ENCODE data around the gene TAF11L8.
"Not testable (repeated sequence)": the region's sequence is repeated elsewhere in the genome, so short reads cannot be mapped to it uniquely, and the experiment has no call there.

The TAF11L8 gene

GRCh38 chr5:17590860-17591259 lies at the start of gene TAF11L8:
Gene TAF11L8, minus strand, starts transcription at chr5:17590960.
- not testable (repeated sequence) for DNase-seq

- no peak for DNase-seq
Measured at GRCh38 chr5:17634160-17634559, 43.4 kb upstream of the TAF11L8 start, which contains the start of gene TAF11L14. Gene TAF11L14, plus strand, starts transcription at chr5:17634460.

GRCh38 chr5:17631788-17632187 lies 41.0 kb upstream of the TAF11L8 start, which contains the start of gene TAF11L13:
Gene TAF11L13, plus strand, starts transcription at chr5:17632088.
- not testable (repeated sequence) for DNase-seq

GRCh38 chr5:17625686-17626085 lies 34.9 kb upstream of the TAF11L8 start:
- DNase-seq = no peak

GRCh38 chr5:17620627-17621026 lies 29.9 kb upstream of the TAF11L8 start:
- no peak for DNase-seq

GRCh38 chr5:17619354-17619753 lies 28.6 kb upstream of the TAF11L8 start:
- no peak for DNase-seq

- no peak for DNase-seq
Measured at GRCh38 chr5:17614872-17615605, 24.3 kb upstream of the TAF11L8 start.

GRCh38 chr5:17610092-17610491 lies 19.3 kb upstream of the TAF11L8 start, which contains the start of gene TAF11L12:
Gene TAF11L12, plus strand, starts transcription at chr5:17610392.
- DNase-seq = not testable (repeated sequence)

- DNase-seq = not testable (repeated sequence)
Measured at GRCh38 chr5:17607461-17607860, 16.7 kb upstream of the TAF11L8 start.

GRCh38 chr5:17604951-17605350 lies 14.2 kb upstream of the TAF11L8 start:
- no peak for DNase-seq

- DNase-seq = not testable (repeated sequence)
Measured at GRCh38 chr5:17603880-17604279, 13.1 kb upstream of the TAF11L8 start, which contains the start of gene TAF11L11. Gene TAF11L11, plus strand, starts transcription at chr5:17604183.

GRCh38 chr5:17597728-17598127 lies 7.0 kb upstream of the TAF11L8 start, which contains the start of gene TAF11L10:
Gene TAF11L10, minus strand, starts transcription at chr5:17597828.
- not testable (repeated sequence) for DNase-seq

GRCh38 chr5:17594255-17594654 lies 3.5 kb upstream of the TAF11L8 start, which contains the start of gene TAF11L9:
Gene TAF11L9, minus strand, starts transcription at chr5:17594394.
- DNase-seq = not testable (repeated sequence)

GRCh38 chr5:17585658-17586057 lies 5.1 kb downstream of the TAF11L8 start, which contains the start of gene TAF11L7:
Gene TAF11L7, minus strand, starts transcription at chr5:17585758.
- DNase-seq = not testable (repeated sequence)
